Raji (cell line): ENCODE data around the gene RASAL1.

Experiments used
- POLR2A ChIP-seq: IDR thresholded peaks from 2 replicates; pipeline ENCODE4 v1.6.1; 2011; ENCODE audit warnings: low read depth, low read length, control low read depth; ENCODE audit not compliant: insufficient read depth

Gene RASAL1

GRCh38 chr12:113067987-113068935, 67.3 kb downstream of the RASAL1 start:
- TF ChIP-seq POLR2A: peak; percentile 57; the same call in 1 of the 2 replicates

DNA sequence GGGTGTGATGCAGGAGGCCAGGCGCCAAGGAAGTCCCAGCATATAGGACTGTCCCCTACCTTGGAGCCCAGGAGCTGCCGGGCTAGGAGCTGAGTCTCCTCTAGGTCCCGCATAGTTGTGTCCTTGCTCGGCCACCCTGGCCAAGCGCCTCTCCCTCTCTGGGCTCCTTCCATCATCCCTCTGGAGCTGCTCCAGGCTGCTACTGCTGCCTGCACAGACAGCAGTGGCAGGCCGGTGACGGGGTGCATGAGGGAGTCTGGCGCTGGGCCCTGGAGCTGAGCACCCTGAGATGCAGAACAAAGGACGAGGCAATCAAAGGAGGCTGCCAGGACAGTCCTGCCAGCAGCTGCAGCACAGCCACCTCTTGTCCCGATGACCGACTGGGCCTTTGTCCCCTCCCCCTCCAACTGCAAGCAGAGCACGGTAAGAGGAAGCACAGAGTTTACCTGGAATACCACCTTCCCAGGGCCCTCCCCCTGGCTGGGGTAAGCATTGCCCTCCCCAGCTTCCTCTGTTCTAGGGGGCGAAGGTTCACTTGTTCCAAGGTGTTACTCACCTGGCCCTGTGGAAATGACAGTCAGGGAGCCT, 68.7 kb downstream of the RASAL1 start:
- no peak for TF ChIP-seq POLR2A

- peak; percentile 28; the same call in 1 of the 2 replicates for TF ChIP-seq POLR2A
Observed at GRCh38 chr12:113065126-113066007, 70.2 kb downstream of the RASAL1 start.

- TF ChIP-seq POLR2A: no peak
Observed at GRCh38 chr12:113064395-113065125, 71.0 kb downstream of the RASAL1 start.

- TF ChIP-seq POLR2A: no peak
Observed at GRCh38 chr12:113063396-113064350, 71.9 kb downstream of the RASAL1 start.

GRCh38 chr12:113062502-113063395, 72.8 kb downstream of the RASAL1 start:
- TF ChIP-seq POLR2A: peak; percentile 76

- 0 out of 2 replicates have a peak, but pooled peaks have one; percentile 12 for TF ChIP-seq POLR2A
Observed at GRCh38 chr12:113061061-113061694, 74.4 kb downstream of the RASAL1 start.

GRCh38 chr12:113060336-113060960, 75.1 kb downstream of the RASAL1 start:
- TF ChIP-seq POLR2A: peak; percentile 35; the same call in 1 of the 2 replicates

DNA sequence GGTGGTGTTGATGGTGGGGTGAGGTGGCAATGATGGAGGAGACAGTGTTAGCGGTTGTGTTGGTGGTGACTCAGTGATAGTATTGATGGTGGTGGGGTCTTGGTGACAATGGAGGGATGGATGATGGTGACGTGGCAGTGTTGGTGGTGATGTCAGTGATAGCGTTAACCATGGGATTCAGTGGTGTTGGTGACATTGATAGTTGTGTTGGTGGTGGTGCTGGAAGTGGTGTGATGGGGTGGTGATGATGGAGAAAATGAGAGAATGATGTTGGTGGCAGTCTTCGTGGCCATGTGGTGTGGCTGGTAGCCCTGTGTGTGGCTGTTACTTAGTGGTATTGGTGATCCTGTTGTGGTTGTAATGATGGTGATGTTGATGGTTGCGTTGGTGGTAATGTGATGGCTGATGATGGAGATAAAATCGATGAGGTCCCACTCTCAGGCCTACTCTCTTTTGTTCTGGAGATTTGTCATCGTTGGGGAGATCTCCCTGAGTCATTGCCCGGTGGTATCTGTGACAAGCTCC, 76.4 kb downstream of the RASAL1 start:
- TF ChIP-seq POLR2A: peak; percentile 25; the same call in 1 of the 2 replicates

DNA sequence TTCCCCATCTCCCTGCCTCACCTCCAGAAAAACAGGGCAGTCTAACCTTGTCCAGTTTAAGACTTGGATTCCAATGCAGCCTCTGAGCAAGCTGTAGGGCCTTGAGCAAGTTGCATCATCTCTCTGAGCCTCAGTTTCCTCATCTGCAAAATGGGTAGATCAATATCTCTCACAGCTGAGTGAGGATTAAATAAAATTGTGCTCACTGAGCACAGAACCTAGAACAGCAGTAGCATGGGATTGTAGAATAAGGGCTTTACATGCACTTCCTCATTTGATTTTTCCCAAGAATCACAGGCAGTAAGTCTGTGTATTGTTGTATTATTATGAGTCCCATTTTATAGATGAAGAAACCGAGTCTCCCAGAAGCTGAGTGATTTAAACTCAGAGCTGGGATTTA, 77.0 kb downstream of the RASAL1 start:
- no peak for TF ChIP-seq POLR2A
